Testis (tissue), 2 donors: Measurements from ENCODE around the gene ELMO2.

Experiments used
- CTCF ChIP-seq, 3 experiments: fragments of 450-650 bp in 2 of 3; fragments of 200-600 bp in 1 of 3; sonication (generic) in 1 of 3; IDR thresholded peaks; one replicate each; pipeline ENCODE4 v1.5.1; 2016 to 2019; ENCODE audit warnings: antibody characterized with exemption in 3 of 3, mild to moderate bottlenecking in 2 of 3, moderate library complexity in 1 of 3
- POLR2A ChIP-seq: fragments of 450-650 bp; IDR thresholded peaks from one replicate; pipeline ENCODE4 v1.6.1; 2017; ENCODE audit warnings: antibody characterized with exemption, mild to moderate bottlenecking, moderate library complexity

- TF ChIP-seq POLR2A (no peak), CTCF (IDR thresholded peaks at IDR 0.05) (no peak)
These were observed 50.0 kb downstream of the ELMO2 start for GRCh38 chr20:46356195-46357029.
